Upper lobe of left lung (tissue), 6 donors: Measurements from ENCODE around the gene ROPN1L. TPM values are rescaled to one million over a fixed set of nuclear protein-coding genes. Genes with fewer than 3 reads are reported as not detected.

ENCODE experiments used
- ATAC-seq, 2 donors: fragments of 200-7000 bp; cut with Tn5 transposase; one replicate each; pipeline ENCODE4 v1.9.1; 2022; ENCODE audit warnings: mild to moderate bottlenecking in 2 of 2, moderate library complexity in 2 of 2; ENCODE audit not compliant: low FRiP score in 2 of 2
- DNase-seq, 2 donors: peaks; one replicate each; pipeline ENCODE4 v3.0.0-alpha.2; 2019 to 2020
- H3K27ac ChIP-seq, 4 donors: fragments of 200-600 bp; sonication (generic); one replicate each; pipeline ENCODE4 v1.5.1; 2016 to 2019
- H3K27me3 ChIP-seq, 4 donors: fragments of 200-600 bp; sonication (generic); one replicate each; pipeline ENCODE4 v1.5.1; 2017 to 2019
- H3K36me3 ChIP-seq, 4 donors: fragments of 200-600 bp; sonication (generic); one replicate each; pipeline ENCODE4 v1.5.1; 2016 to 2019
- H3K4me1 ChIP-seq, 4 donors: fragments of 200-600 bp; sonication (generic); one replicate each; pipeline ENCODE4 v1.5.1; 2018 to 2019
- H3K4me3 ChIP-seq, 4 donors: fragments of 200-600 bp; sonication (generic); one replicate each; pipeline ENCODE4 v1.5.1; 2017 to 2019; ENCODE audit warnings: mild to moderate bottlenecking in 2 of 4, moderate library complexity in 1 of 4
- H3K9me3 ChIP-seq, 4 donors: fragments of 200-600 bp; sonication (generic); one replicate each; pipeline ENCODE4 v1.5.1; 2018 to 2019
- CTCF ChIP-seq, 6 experiments: fragments of 450-650 bp in 4 of 6; fragments of 200-600 bp in 2 of 6; sonication (generic) in 2 of 6; IDR thresholded peaks; one replicate each; pipeline ENCODE4 v1.5.1; 2016 to 2019; ENCODE audit warnings: antibody characterized with exemption in 6 of 6
- EP300 ChIP-seq, 4 donors: sonication (generic); formaldehyde crosslinking; IDR thresholded peaks; one replicate each; pipeline ENCODE4 v1.5.1; 2017; ENCODE audit warnings: antibody characterized with exemption in 4 of 4, control low read depth in 2 of 4
- POLR2A ChIP-seq, 4 donors: fragments of 450-650 bp; IDR thresholded peaks; one replicate each; pipeline ENCODE4 v1.5.1; 2016 to 2017; ENCODE audit warnings: antibody characterized with exemption in 4 of 4, mild to moderate bottlenecking in 2 of 4
- POLR2AphosphoS5 ChIP-seq, 2 donors: sonication (generic); formaldehyde crosslinking; IDR thresholded peaks; one replicate each; pipeline ENCODE4 v1.5.1; 2017; ENCODE audit warnings: antibody characterized with exemption in 2 of 2
- WGBS, 2 donors: methylation state at CpG; one replicate each; pipeline ENCODE4 v1.1.5; 2017 to 2018; 5-methylcytosine and 5-hydroxymethylcytosine counted together
- total RNA-seq, 6 donors: library from RNA; depleted of rRNA in 4 of 6; stranded (reverse); fragments of >200 nt in 4 of 6; gene quantifications; one replicate each; pipeline versions ENCODE4 v1.1.0 to v1.2.1, GENCODE V29; 2016 to 2021
- donor health status: DM: no; HTN: no; CAD: no; lungs with moderate emphysema.
- donor health status: DM: no; HTN: yes; CAD: no; lungs with severe emphysema.

Gene ROPN1L
- total RNA-seq, 6 donors from 2014 or later, result 0.89 to 70.3 (median 13.6) TPM

- Histone ChIP-seq H3K27ac (no peak overlapping the region), H3K9me3 (no peaks in the 10 kb centered on the region), H3K27me3 (no peaks in the 10 kb centered on the region), H3K4me1 (peaks cover 0 to 6% (median 2%) of the 10 kb centered on the region in 4 donors), H3K4me3 (no peak overlapping the region), H3K36me3 (no peaks in the 10 kb centered on the region)
- no peak for TF ChIP-seq CTCF (IDR thresholded peaks at IDR 0.05)
- no peak for TF ChIP-seq POLR2AphosphoS5 (IDR thresholded peaks at IDR 0.05)
- TF ChIP-seq POLR2A (IDR thresholded peaks at IDR 0.05), result no peak
- no peak for TF ChIP-seq EP300 (IDR thresholded peaks at IDR 0.05)
- 67 to 71% methylated on average over 8 of the region's 8 CpGs for WGBS, 2 donors
- ATAC-seq (no peak), DNase-seq (no peak)
These were observed 63.9 kb downstream of the ROPN1L start for GRCh38 chr5:10505517-10506095.

GRCh38 chr5:10506535-10506934 is 64.9 kb downstream of the ROPN1L start:
- no peaks in the 10 kb centered on the region for H3K27me3 ChIP-seq
- H3K27ac ChIP-seq, result no peak overlapping the region
- H3K4me3 ChIP-seq, result no peak overlapping the region
- no peak for DNase-seq
- WGBS, 2 donors, result 93 to 97% methylated on average over 3 of the region's 3 CpGs
- H3K9me3 ChIP-seq, result no peaks in the 10 kb centered on the region
- H3K4me1 ChIP-seq, result peaks cover 0 to 6% (median 2%) of the 10 kb centered on the region in 4 donors
- TF ChIP-seq EP300 (IDR thresholded peaks at IDR 0.05) (no peak), POLR2A (IDR thresholded peaks at IDR 0.05) (no peak), CTCF (IDR thresholded peaks at IDR 0.05) (no peak), POLR2AphosphoS5 (IDR thresholded peaks at IDR 0.05) (no peak)
- H3K36me3 ChIP-seq, result no peaks in the 10 kb centered on the region
- ATAC-seq, result no peak

DNA sequence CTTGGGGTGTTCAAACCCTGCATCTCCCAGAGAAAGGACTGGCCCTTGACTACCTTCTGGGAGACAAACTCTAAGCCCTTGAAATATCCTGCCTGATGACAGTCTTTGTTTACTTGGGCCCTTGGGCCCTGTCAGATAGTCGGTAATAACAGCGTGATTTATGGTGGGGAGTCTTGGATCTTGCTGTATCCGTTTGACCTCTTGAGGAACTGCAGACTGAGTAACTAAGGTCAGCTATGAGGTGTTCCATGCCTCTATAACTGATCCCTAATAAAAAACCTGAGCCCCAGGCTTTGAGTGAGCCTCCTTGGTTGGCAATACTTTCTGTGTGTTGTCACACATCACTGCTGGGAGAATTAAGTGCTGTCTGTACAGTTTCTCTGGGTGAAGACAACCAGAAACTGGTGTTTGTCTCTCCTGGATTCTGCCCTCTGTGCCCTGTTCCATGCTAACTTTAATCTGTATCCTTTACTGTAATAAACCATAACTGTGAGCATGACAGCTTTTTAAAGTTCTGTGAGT is 66.0 kb downstream of the ROPN1L start:
- no peak for ATAC-seq

GRCh38 chr5:10509575-10509974 is 67.9 kb downstream of the ROPN1L start:
- TF ChIP-seq POLR2A (IDR thresholded peaks at IDR 0.05) (no peak), EP300 (IDR thresholded peaks at IDR 0.05) (no peak), CTCF (IDR thresholded peaks at IDR 0.05) (no peak), POLR2AphosphoS5 (IDR thresholded peaks at IDR 0.05) (no peak)
- no peak overlapping the region for H3K4me3 ChIP-seq
- 66 to 76% methylated on average over 9 of the region's 9 CpGs for WGBS, 2 donors
- no peaks in the 10 kb centered on the region for H3K36me3 ChIP-seq
- no peak for ATAC-seq
- peaks cover 0 to 14% (median 4%) of the 10 kb centered on the region in 4 donors for H3K4me1 ChIP-seq
- no peaks in the 10 kb centered on the region for H3K9me3 ChIP-seq
- DNase-seq, result no peak
- H3K27me3 ChIP-seq, result no peaks in the 10 kb centered on the region
- no peak overlapping the region for H3K27ac ChIP-seq

More for the DNA sequence above, 66.0 kb downstream of the ROPN1L start:
- Histone ChIP-seq H3K9me3 (no peaks in the 10 kb centered on the region), H3K27ac (no peak overlapping the region), H3K4me3 (no peak overlapping the region), H3K36me3 (no peaks in the 10 kb centered on the region), H3K27me3 (no peaks in the 10 kb centered on the region), H3K4me1 (peaks cover 0 to 6% (median 2%) of the 10 kb centered on the region in 4 donors)
- 53 to 68% methylated on average over 3 of the region's 3 CpGs for WGBS, 2 donors
- DNase-seq, result no peak
- TF ChIP-seq POLR2AphosphoS5 (IDR thresholded peaks at IDR 0.05), result peak in 1 of 2 donors; percentile 52
- no peak for TF ChIP-seq EP300 (IDR thresholded peaks at IDR 0.05)
- no peak for TF ChIP-seq CTCF (IDR thresholded peaks at IDR 0.05)
